GM21786 (cell line): ENCODE data around the gene TMEM131.
"Not testable (repeated sequence)": the region's sequence is repeated elsewhere in the genome, so short reads cannot be mapped to it uniquely, and the experiment has no call there.

Experiments
- ATAC-seq: cut with Tn5 transposase; IDR thresholded peaks from one replicate; pipeline ENCODE4 v1.9.1; 2021; ENCODE audit not compliant: unreplicated experiment

Gene TMEM131

DNA sequence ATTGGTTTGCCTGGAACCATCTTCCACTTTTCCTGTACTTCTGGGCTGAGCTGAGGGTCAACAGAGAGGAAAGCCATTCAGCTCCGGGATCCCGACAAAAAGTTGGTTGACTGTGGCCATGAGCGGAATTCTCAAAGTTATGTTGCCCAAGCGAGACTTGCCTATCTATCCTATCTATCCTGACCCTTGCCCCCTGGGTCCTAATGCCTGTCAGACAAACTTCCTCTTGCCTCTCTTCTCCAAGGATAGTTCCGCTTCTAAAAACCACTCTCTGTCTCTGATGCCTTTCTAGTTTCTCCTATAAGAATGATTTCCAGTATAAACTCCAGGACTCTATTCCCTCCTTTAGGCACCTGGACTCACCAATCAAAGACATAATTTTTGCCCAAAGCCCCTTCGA, 173.9 kb downstream of the TMEM131 start:
- ATAC-seq: not testable (repeated sequence)

DNA sequence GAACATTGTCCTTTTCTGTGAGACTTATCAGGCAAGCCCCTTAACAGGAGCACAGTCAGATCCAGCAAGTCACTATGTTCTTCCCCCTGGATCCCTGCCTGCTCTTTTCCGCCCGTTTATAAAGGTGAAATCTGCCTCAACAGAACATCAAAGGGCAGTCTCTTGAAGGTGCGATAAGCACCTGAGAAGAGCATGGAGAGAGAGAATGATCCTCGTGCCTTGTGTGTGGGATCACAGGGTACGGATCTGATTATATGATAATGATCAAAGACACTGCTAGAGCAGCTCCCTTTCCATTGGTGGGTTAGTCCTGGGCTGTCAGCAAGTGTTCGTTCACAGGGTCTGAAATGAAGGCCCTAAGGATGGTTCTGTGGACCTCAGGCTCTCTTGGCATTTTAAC, 176.0 kb downstream of the TMEM131 start:
- ATAC-seq: no peak

DNA sequence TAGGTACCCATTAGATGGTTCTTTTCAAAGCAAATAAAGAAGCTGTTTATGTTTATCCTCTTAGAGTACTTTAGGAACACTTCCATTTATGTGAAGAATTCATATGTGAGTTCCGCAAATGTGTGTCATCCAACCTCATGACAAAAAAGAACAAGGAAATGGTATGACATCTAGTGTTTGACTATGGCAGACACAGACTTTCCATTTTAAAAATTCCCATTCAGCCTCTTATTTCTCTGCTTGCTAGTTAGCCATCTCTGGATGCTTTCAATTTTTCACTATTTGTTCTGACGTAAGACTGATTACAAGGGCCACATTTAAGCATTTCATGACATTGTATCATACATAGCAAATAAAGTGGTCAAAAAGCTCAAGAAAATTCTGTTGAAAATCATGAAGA, 179.3 kb downstream of the TMEM131 start:
- no peak for ATAC-seq

DNA sequence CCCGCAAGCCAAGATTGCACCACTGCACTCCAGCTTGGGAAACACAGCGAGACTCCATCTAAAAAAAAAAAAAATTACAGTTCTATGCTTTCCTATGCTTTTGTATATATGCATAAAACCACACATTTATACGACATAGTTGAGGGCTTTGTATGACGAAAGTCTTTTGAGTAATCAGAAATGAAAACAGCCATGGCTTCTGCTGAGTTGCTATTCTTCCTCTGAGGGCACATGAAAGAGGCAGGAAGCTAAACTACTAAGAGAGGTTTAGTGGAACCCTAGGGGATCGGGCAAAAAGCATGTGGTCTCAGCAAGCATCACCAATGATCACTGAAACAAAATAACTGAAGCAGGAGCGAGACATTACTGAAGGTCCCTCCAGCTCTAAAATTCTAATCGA, 182.8 kb downstream of the TMEM131 start:
- ATAC-seq: no peak

DNA sequence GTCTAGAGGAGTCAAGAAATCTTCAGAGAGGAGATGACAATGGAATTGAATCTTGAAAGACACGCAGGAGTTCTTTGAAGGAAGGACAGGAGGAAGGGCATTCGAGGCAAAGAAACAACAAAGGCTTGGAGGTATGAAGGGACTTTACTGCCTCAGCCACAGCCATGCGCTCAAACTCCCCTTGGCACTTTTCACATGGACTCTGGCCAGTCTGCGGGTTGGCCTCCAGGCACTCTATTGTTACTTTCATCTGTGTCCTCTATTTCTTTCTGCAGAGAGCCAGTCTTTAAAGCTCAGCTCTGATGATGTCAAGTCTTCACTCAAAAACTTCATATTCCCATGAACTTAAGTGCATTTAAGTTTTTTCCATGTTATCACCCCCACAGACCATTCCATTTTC, 186.9 kb downstream of the TMEM131 start:
- ATAC-seq: no peak

DNA sequence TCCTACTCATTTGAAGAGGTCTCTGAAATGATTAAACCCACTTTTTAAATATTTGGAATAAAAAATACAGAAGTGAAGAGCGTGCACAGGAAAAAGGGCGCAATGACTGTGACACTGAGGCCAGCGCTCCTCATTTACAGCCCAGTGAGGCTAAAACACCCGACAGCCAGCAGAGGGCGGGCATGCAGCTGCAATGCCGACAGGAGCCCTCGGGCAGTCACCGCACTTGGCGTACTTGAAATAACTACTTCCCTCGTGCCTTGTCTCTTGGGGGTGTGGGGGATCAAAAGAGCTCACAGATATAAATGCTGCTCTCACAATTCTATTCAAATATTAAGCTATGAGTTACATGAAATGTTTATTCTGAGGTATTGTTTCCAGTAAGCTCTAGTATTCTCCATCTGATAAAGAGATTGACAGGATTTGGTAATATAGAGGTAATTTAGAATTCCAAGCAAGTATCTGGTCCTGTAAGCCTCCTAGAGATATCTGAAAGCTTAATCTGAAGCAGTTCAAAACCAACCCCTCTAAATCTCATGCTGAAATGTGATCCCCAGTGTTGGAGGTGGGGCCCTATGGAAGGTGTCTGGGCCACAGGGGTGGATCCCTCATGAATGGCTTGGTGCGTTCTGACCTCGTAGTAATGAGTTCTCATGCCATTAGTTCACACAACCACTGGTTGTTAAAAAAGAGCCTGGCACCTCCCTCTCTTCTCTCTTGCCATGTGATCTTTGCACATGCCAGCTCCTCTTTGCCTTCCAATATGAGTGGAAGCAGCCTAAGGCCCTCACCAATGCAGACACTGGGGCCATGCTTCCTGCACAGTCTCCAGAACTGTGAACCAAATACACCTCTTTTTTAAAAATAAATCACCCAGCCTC, 188.8 kb downstream of the TMEM131 start:
- peak; percentile 76 for ATAC-seq

DNA sequence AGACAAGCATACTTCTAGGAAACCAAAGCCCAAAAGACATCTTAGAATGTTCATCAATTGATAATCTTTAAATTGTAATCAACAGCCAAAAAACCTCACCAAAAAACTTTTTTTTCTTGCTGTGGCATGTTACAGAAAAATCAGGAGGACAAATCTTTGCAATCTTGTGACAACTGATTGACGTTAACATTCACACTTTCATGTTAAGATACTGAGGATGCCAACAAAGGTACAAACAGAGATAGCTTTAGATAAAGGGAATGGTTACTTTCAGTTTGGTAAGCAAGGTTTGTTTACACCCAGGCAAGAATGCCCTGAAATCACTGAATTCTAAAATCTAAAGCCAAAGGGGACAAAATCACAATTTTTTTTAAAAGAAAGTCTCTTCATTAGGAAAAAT, 190.0 kb downstream of the TMEM131 start:
- no peak for ATAC-seq

DNA sequence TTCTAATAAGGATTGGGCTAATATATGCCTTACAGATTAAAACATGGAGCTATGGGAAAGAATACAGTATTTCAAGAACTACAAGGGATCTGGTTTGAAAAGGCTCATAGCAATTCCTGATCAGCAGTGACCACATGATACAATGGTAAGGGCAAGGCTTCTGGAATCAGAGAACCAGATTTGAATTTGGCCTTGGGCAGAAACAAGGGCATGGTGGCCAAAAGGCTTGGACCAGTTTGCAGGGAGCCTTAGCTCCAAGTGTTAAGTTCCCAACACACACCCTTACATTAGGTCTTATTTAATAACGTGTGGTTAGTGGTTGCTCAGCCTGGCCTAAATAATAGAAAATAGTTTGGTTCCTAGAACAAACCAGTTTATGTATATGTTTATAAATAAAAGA, 194.7 kb downstream of the TMEM131 start:
- no peak for ATAC-seq

DNA sequence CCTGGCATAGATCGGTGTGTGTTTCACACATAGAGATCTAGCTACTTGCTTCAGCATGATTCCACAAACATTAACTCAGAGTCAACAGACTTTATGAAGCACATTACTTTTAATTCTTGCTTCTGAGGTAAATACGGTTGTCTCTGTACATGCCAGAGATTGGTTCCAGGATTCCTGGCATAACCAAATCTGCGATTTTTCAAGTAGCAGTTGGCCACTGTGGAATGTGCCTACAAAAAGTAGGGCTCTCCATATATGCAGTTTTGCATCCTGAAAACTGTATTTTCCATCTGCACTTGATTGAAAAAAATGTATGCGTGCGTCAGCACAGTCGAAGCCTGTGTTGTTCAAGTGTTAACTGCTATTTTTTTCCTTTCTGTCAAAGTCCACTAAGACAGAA, 197.3 kb downstream of the TMEM131 start:
- ATAC-seq: no peak

DNA sequence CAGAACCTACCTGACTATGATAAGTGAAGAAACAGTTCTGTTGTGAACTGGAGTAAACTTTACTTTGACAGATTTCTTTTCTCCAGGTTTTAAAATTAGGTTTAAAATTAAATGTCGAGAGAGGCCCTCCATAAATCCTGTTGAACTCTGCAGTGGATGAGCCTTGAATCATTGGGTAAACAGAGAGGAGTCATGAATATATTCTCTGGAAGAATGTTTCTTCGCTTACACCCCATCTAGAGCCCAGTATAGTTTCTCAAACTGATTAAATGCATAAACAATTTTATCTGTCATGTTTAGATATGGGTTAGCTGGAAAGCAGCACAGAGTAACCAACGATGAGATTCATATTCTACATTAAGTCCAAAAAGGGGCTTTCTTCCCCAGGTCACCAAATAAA, 198.4 kb downstream of the TMEM131 start:
- no peak for ATAC-seq

DNA sequence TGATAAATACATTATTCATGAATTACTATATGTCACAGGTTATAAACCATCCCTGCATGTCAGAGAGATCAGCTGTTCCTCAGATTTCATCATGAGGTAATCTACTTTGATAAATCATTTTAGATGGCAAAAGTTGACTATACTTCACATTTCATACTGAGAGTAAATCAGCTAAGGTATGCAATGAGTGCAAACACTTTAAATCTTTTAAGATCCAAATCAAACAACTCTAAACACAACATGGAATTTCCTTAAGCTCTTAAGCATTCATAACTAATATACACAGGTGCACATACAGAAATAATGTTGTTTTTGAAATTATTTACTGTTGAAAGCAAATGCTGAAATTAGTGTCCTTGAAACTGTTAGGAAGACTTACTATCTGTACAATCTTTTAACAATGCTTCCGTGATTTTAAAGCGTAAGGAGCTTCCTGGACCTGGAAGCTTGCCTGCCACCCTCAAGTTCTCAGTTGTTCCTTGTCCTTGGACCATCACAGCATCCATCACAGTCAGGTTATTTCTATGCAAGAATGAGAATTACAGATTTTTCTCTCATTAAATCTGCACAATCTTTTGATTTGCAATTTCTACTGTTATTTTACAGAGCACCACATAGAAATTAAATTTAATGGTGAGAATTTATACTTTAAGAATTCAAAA, 199.2 kb downstream of the TMEM131 start:
- ATAC-seq: no peak

DNA sequence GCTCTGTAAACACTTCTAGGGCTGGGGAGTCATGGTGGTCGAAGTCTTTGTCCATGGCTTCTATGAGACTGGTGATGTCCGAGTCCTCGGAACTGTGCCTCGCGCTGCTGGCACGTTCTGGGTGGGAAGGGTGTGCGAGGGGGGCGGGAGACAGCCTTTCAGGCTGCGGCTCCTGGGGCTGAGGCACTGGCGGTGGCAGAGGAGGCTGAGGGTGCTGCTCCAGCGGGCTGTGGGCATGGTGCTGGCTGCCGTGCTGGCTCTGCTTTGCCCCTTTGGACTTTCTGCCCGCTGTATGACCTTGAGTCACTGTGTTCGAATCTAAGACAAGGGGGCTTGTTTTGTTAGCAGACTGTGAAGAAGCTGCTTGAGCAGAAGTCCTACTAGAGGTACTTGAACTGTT, 203.3 kb downstream of the TMEM131 start:
- no peak for ATAC-seq

DNA sequence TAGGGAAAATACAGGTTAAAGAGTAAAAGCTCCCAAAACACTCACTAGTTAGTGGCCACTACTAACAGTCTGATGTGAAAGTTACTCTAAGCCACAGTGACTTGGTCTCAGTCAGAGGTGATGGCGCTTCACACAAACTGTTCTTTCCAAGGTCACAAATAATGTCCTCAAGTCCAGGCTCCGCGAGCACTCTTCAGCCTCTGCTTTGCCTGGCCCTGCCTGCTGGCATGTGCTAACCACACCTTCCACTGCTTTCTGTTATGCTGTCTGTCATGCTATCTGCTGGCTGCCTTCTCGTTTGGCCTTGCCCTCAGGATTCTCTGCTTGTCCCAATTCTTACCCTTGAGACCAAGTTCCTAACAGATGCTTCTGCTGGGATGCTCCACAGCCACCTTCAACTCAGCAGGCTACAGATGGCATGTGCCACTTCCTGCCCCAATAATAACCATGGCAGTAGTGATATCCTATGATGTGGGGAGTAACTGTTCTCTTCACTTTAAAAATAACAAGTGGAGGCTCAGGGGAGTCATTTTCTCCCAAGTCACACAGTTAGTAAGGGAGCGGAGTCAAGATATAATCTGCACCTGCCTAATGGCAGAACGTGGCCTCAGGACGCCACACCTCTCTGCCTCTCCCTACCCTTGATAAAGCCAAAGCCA, 206.6 kb downstream of the TMEM131 start:
- no peak for ATAC-seq

DNA sequence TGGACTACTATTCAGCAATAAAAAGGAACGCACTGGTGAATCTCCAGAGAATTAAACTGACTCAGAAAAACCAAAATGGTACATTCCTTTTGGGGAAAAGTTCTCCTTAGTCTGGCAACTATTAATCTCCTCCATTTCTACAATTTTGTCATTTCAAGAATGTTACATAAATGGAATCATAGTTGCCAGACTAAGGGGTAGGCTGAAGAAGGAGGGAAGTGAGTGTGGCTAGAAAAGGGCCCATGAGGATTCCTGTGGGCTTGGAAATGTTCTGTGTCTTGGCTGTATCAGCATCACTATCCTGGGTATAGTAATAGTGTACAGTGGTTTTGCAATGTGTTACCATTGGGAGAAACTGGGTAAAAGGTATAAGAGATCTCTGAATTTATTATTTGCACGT, 209.9 kb downstream of the TMEM131 start:
- no peak for ATAC-seq

DNA sequence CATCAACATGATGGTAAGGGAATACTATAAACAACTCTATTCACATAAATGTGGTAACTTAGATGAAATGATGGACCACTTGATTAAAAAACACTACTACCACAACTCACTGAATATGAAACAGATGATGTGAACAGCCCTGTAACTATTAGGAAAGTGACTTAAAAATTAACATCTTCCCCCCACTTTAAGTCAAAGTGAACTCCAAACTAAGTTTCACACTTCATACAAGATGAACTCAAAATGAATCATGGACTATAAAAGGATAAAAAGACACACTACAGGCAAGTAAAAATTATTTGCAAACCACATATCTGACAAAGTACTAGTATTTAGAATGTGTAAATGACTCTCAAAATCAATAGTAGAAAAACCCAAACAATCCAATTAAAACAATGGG, 210.8 kb downstream of the TMEM131 start:
- no peak for ATAC-seq

DNA sequence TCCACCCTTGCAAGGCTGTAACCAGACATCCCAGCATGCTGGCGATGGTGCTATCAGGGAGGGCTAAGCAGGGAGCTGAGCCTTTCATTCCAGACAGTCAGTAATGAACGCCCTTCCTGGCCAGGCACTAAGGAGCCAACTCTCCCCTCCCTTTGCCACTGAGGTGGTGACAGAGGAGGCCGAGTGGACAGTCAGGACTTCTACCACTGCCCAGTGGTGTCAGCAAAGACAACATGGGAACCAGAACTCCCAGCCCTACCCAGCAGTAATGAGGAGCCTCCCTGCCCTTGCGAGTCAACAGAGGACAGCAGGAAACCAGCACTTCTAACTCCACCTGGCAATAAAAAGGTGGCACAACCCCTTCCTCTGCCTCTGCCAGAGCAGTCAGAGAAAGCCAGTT, 213.8 kb downstream of the TMEM131 start:
- no peak for ATAC-seq

DNA sequence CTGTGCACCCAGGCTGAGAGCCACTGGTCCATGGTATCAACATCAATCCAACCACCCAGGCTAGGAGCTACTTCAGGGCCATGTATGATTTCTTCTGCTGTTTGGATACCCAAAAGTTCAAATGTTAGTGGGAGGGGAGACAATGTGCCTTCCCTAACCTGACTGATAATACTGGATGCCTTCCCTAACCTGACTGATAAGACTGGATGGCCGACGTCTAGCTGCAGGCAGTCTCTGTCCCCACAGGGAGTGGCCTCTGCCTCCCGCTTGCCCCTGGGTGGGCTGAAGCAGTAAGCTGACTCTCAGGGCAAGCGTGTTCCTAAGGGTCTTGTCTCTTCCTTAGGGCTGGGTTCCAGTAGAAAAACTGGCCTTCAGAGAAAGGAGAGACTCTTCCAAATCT, 216.6 kb downstream of the TMEM131 start:
- ATAC-seq: no peak

DNA sequence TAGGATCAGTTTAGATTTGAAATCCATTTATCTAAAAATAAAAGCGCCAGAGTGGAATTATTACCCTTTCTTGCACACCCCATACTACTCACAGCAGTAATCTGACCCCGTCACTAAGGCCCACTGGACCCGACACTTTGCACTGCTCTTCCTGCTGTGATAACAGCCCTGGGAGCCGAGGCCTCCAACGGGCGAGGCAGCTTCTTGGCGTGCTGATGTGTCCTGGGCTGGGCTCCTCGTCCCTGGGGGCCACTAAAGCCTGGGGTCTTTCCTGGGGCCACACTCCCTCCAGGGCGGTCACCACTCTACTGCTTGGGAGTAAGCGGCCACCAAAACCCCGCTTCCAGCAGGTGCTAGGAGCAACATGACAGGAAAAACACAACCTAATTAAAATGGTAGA, 220.7 kb downstream of the TMEM131 start:
- ATAC-seq: no peak

DNA sequence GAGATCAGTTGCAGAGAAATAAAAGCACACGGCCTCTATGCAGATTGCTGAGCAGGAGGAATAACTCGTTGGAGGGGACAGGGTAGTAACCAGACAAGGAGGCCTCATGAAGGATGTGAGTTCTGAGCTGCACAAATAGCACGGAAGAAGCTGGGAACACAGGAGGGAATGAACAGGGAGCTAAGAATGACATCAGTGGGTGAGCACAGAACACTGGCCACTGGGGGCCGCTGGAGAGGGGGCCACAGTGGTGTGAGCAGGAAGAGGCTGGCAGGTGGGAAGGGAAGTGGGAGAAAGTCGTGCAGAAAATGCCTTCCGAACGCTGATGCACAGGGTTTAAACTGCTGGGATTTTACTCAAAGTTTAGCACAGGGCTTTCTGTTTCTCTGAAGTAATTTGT, 221.3 kb downstream of the TMEM131 start:
- no peak for ATAC-seq

DNA sequence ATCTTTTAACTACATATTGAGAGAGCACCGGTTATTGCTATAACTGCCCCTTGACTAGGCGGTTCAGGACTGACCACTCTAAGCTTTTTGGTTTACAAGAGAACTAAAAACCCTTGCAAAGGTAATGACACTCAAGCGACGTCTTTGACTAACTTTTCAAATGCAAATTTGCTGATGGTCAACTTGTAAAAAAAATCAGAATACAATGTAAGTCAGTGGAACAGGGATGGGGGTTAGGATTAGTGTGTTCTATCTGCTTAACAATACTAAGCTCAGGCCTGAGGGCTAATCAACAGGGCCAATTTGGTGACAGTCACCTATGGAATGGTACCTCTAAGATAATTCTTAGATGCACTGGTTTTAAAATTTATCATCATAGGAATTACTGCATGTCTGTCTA, 225.3 kb downstream of the TMEM131 start:
- ATAC-seq: no peak

DNA sequence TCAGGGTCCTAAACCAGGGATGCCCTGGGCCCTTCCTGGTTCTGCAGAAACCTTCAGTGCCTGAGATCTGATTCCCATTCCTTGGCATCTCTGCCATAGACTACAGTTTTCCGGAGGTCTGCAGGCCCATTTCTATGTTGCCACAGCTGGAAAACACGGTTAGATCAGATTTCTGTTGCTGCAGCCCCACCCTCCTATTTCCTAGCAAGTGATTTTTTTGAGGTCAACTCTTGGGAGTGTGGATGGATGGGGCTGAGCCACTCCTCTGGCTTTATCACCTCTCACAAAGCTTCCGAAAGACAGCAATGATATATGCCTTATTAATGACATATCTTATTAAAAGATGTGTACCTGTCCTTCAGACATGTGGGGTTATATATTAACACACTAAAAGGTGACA, 226.0 kb downstream of the TMEM131 start:
- no peak for ATAC-seq

DNA sequence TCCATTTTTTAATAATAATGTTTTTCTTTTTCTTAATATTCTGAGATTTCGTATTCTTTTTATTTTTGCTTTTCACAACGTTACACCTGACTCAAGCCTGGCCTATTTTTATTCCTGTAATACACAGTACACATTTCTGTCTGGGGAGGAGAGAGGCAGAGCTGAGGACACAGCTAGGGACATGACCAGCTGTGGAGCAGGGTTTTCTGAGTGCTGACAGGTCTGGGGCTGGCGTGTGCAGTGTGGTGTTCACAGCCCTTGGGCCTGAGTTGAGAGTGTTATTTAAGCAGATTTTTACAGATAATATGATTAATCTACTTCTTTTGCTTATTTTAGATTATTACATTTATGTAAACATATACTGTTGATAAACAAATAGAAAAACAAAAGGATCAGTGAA, 226.4 kb downstream of the TMEM131 start:
- ATAC-seq: no peak
